PFSK-1 (cell line): ENCODE measurements around the gene STXBP2.

Source experiments
- FOXP2 ChIP-seq: optimal IDR thresholded peaks from 2 replicates; pipeline ENCODE3; 2011; ENCODE audit warnings: borderline replicate concordance, control low read depth, inconsistent platforms; ENCODE audit not compliant: insufficient read depth; ENCODE audit errors: extremely low read length, extremely low read depth
- POLR2AphosphoS5 ChIP-seq: IDR thresholded peaks from 2 replicates; pipeline ENCODE4 v1.6.1; 2012; ENCODE audit warnings: low read depth, mild to moderate bottlenecking, control low read depth, low read length, moderate library complexity
- REST ChIP-seq, 2 experiments: IDR thresholded peaks; 2 replicates each; pipeline versions ENCODE4 v1.6.1 to v1.8.0; 2011 to 2012; ENCODE audit warnings: low read depth in 2 of 2, low read length in 2 of 2, control low read depth in 1 of 2, inconsistent platforms in 1 of 2, mild to moderate bottlenecking in 1 of 2, moderate library complexity in 1 of 2; ENCODE audit not compliant: insufficient read depth in 1 of 2
- SIN3A ChIP-seq: IDR thresholded peaks from 2 replicates; pipeline ENCODE4 v1.6.1; 2012; ENCODE audit warnings: mild to moderate bottlenecking, low read length, moderate library complexity, borderline replicate concordance; ENCODE audit not compliant: insufficient read depth
- TAF1 ChIP-seq: IDR thresholded peaks from 2 replicates; pipeline ENCODE4 v1.6.1; 2012; ENCODE audit warnings: low read length, control low read depth, borderline replicate concordance; ENCODE audit not compliant: insufficient read depth

STXBP2 gene

GRCh38 chr19:7638802-7639465, 2.0 kb downstream of the STXBP2 start:
- no peak for TF ChIP-seq TAF1
- TF ChIP-seq SIN3A: no peak
- TF ChIP-seq POLR2AphosphoS5: no peak
- TF ChIP-seq FOXP2: no peak
- no peak for TF ChIP-seq REST (IDR thresholded peaks at IDR 0.05; ENCODE audit: insufficient read depth in 1 of 2, low read depth in 2 of 2, low read length in 2 of 2)

GRCh38 chr19:7639863-7640348, 3.0 kb downstream of the STXBP2 start:
- TF ChIP-seq REST (IDR thresholded peaks at IDR 0.05; ENCODE audit: insufficient read depth in 1 of 2, low read depth in 2 of 2, low read length in 2 of 2): no peak
- no peak for TF ChIP-seq POLR2AphosphoS5
- TF ChIP-seq FOXP2: no peak
- TF ChIP-seq SIN3A: no peak
- TF ChIP-seq TAF1: no peak

- TF ChIP-seq POLR2AphosphoS5: no peak
- no peak for TF ChIP-seq REST (IDR thresholded peaks at IDR 0.05; ENCODE audit: insufficient read depth in 1 of 2, low read depth in 2 of 2, low read length in 2 of 2)
- TF ChIP-seq SIN3A: no peak
- TF ChIP-seq FOXP2: no peak
- no peak for TF ChIP-seq TAF1
Observed at GRCh38 chr19:7640803-7641202, 3.9 kb downstream of the STXBP2 start.

- TF ChIP-seq POLR2AphosphoS5 (no peak), SIN3A (no peak), TAF1 (no peak), REST (IDR thresholded peaks at IDR 0.05; ENCODE audit: insufficient read depth in 1 of 2, low read depth in 2 of 2, low read length in 2 of 2) (no peak), FOXP2 (no peak)
Observed at GRCh38 chr19:7641290-7642276, 4.7 kb downstream of the STXBP2 start.
